Neuronal stem cell (in vitro differentiated cells): Measurements from ENCODE around the gene HOXC10.

ENCODE experiments used
- DNase-seq: peaks from one replicate; pipeline ENCODE4 v3.0.0-alpha.2; 2013; ENCODE audit warnings: low spot score
- H2AFZ ChIP-seq: one replicate; pipeline ENCODE4 v1.6.1; 2013; ENCODE audit warnings: mild to moderate bottlenecking, low read length, inconsistent platforms
- H2AK5ac ChIP-seq: 2 replicates; pipeline ENCODE4 v1.6.1; 2013; ENCODE audit warnings: low read depth, mild to moderate bottlenecking, inconsistent platforms, low read length, moderate library complexity, mixed read lengths
- H2BK120ac ChIP-seq: 2 replicates; pipeline ENCODE4 v1.6.1; 2013; ENCODE audit warnings: low read depth, mild to moderate bottlenecking, inconsistent platforms, low read length, moderate library complexity, mixed read lengths
- H2BK12ac ChIP-seq: one replicate; pipeline ENCODE4 v1.6.1; 2013; ENCODE audit warnings: low read length, inconsistent platforms
- H2BK15ac ChIP-seq: 2 replicates; pipeline ENCODE4 v1.6.1; 2013; ENCODE audit warnings: mild to moderate bottlenecking, low read length, inconsistent platforms, mixed read lengths
- H2BK5ac ChIP-seq: one replicate; pipeline ENCODE4 v1.6.1; 2013; ENCODE audit warnings: inconsistent platforms, mild to moderate bottlenecking, low read length, moderate library complexity
- H3K14ac ChIP-seq: one replicate; pipeline ENCODE4 v1.6.1; 2013; ENCODE audit warnings: low read length, inconsistent platforms
- H3K18ac ChIP-seq: 2 replicates; pipeline ENCODE4 v1.6.1; 2013; ENCODE audit warnings: low read length, inconsistent platforms
- H3K23ac ChIP-seq: 2 replicates; pipeline ENCODE4 v1.6.1; 2013; ENCODE audit warnings: low read depth, mild to moderate bottlenecking, mixed read lengths, low read length, inconsistent platforms; ENCODE audit not compliant: poor library complexity
- H3K27ac ChIP-seq: replicated peaks from 3 replicates; pipeline ENCODE4 v1.5.1; 2013; ENCODE audit warnings: low read length, inconsistent platforms
- H3K27me3 ChIP-seq, 3 experiments: 2 replicates each; pipeline ENCODE4 v1.6.1; 2013; ENCODE audit warnings: low read length in 3 of 3, mild to moderate bottlenecking in 2 of 3, inconsistent platforms in 1 of 3, low read depth in 1 of 3, mixed read lengths in 1 of 3, moderate library complexity in 1 of 3; ENCODE audit not compliant: control insufficient read depth in 3 of 3, insufficient read depth in 3 of 3
- H3K36me3 ChIP-seq, 2 donors: replicated peaks in 1 of 2; 2 replicates each; pipeline ENCODE4 v1.6.1; 2013; ENCODE audit warnings: low read length in 2 of 2; ENCODE audit not compliant: control insufficient read depth in 2 of 2, insufficient read depth in 2 of 2
- H3K4ac ChIP-seq: 2 replicates; pipeline ENCODE4 v1.6.1; 2013; ENCODE audit warnings: inconsistent platforms, mild to moderate bottlenecking, low read length, moderate library complexity
- H3K4me1 ChIP-seq, 2 donors: 1 replicate in 1 of 2; 2 replicates in 1 of 2; pipeline ENCODE4 v1.6.1; 2013; ENCODE audit warnings: low read length in 2 of 2, low read depth in 1 of 2; ENCODE audit not compliant: control insufficient read depth in 2 of 2, insufficient read depth in 1 of 2
- H3K4me2 ChIP-seq: one replicate; pipeline ENCODE4 v1.6.1; 2013; ENCODE audit warnings: mild to moderate bottlenecking, low read length, inconsistent platforms; ENCODE audit not compliant: insufficient read depth, poor library complexity, severe bottlenecking
- H3K4me3 ChIP-seq, 2 donors: 2 replicates each; pipeline ENCODE4 v1.5.1; 2013; ENCODE audit warnings: low read length in 2 of 2, mild to moderate bottlenecking in 2 of 2, inconsistent platforms in 1 of 2, moderate library complexity in 1 of 2
- H3K79me1 ChIP-seq: one replicate; pipeline ENCODE4 v1.6.1; 2013; ENCODE audit warnings: low read depth, mild to moderate bottlenecking, inconsistent platforms, low read length, moderate library complexity
- H3K9ac ChIP-seq: one replicate; pipeline ENCODE4 v1.6.1; 2013; ENCODE audit warnings: mild to moderate bottlenecking, low read depth, low read length, inconsistent platforms; ENCODE audit not compliant: poor library complexity
- H3K9me3 ChIP-seq, 2 donors: replicated peaks in 1 of 2; 2 replicates each; pipeline versions ENCODE3 to v1.6.1; 2013; ENCODE audit warnings: low read length in 2 of 2, mild to moderate bottlenecking in 2 of 2, inconsistent platforms in 1 of 2, low read depth in 1 of 2, mixed read lengths in 1 of 2, moderate library complexity in 1 of 2; ENCODE audit not compliant: control insufficient read depth in 2 of 2, insufficient read depth in 1 of 2
- H4K8ac ChIP-seq: one replicate; pipeline ENCODE4 v1.6.1; 2013; ENCODE audit warnings: low read depth, mild to moderate bottlenecking, inconsistent platforms, low read length, moderate library complexity
- H4K91ac ChIP-seq: one replicate; pipeline ENCODE4 v1.6.1; 2013; ENCODE audit warnings: low read length, low read depth, mild to moderate bottlenecking, inconsistent platforms; ENCODE audit not compliant: poor library complexity
- WGBS, 2 donors: extraction: QIAGEN DNeasy Blood & Tissue Kit; methylation state at CpG; one replicate each; pipeline ENCODE4 v1.1.7; 2013; ENCODE audit warnings: missing lambda C conversion rate in 2 of 2, mixed read lengths in 1 of 2; ENCODE audit not compliant: insufficient read length in 2 of 2, insufficient replicate concordance in 1 of 2; ENCODE audit errors: extremely low coverage in 2 of 2; 5-methylcytosine and 5-hydroxymethylcytosine counted together

HOXC10 gene

DNA sequence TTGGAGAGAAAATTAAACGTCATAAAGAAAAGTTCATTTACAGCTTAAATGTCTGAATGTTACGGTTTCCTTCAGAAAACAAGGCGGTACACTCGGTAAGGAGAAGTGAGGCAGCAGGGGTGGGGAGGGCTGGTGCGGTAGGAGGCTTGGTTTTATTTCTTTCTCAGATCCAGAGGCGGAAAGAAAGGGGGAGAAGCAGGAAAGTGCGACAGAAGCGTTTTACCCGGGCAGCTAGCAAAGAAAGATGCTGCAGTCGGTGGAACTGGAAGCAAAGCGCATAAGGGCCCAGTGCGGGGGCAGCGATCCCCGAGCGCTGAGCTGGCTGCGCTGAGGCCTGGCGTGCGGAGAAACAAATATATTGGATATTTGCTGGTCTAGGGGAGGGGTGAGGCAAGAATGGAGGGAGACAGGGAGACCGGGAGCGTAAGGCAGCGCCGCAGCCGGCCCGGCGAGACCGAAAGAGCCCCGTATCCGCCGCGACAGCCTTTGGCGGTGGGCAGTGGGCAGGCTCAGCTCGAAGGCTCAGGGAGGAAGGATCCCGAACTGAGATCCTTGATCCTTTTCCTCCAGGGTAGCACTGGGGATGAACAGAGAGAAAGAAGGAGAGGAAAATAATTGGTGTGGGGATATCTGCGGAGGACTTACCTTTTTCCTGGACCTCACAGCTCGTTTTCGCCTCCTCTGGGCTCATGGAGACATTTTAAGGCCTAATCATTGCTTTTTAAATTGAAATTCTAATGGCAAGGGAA is 18.4 kb upstream of the HOXC10 start:
- Histone ChIP-seq H3K27ac (no peak overlapping the region), H3K36me3 (no peaks in the 10 kb centered on the region), H3K4ac (no peak overlapping the region), H2BK12ac (no peak overlapping the region), H3K27me3 (peaks cover 65 to 100% (median 99%) of the 10 kb centered on the region in 3 experiments), H2BK120ac (no peak overlapping the region), H3K4me1 (no peaks in the 10 kb centered on the region), H4K8ac (no peak overlapping the region), H3K9ac (no peak overlapping the region), H3K14ac (no peak overlapping the region), H2BK5ac (no peak overlapping the region), H4K91ac (no peak overlapping the region), H2BK15ac (no peak overlapping the region), H2AK5ac (no peak overlapping the region), H3K79me1 (no peaks in the 10 kb centered on the region), H3K18ac (no peak overlapping the region), H3K4me2 (no peak overlapping the region), H3K4me3 (no peak overlapping the region), H3K9me3 (peaks cover 0 to 5% of the 10 kb centered on the region in 2 donors), H3K23ac (peak overlapping the region; percentile 6), H2AFZ (no peak overlapping the region)
- no CpG with 5 or more reads among the region's 36 CpGs for WGBS, 2 donors
- no peak for DNase-seq

DNA sequence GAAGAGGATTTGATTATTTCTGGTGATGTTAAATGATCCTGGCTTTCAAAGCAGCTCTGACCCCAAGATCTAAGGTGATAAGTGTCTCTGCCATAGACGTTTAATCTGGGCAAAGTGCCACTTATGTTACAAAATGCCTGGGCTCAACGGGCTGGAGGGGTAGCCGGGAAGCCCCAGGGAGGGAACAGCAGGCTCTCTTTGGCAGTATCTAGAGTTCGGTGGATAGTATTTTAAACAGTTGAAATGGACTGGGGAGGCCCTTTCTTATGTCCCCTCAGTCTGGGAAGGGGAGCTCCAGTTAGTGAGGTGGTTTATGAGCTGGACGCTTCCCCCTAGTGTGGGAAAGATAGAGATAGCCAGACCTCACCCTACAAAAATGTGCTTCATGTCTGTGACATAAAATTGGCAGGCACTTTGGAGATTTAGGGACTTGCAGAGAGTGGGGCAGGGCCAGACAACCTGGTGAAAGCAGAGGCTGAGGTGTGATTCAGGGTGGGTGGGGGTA is 17.5 kb upstream of the HOXC10 start:
- H3K4me2 ChIP-seq, result no peak overlapping the region
- H3K9me3 ChIP-seq, result peaks cover 0 to 5% of the 10 kb centered on the region in 2 donors
- H2AK5ac ChIP-seq, result no peak overlapping the region
- no peak overlapping the region for H3K23ac ChIP-seq
- no peak overlapping the region for H4K91ac ChIP-seq
- no peak overlapping the region for H3K18ac ChIP-seq
- H3K27me3 ChIP-seq, result peaks cover 67 to 100% (median 100%) of the 10 kb centered on the region in 3 experiments
- WGBS, 2 donors, result no CpG with 5 or more reads among the region's 5 CpGs
- no peak overlapping the region for H2BK12ac ChIP-seq
- no peak overlapping the region for H2BK120ac ChIP-seq
- no peak for DNase-seq
- H3K14ac ChIP-seq, result no peak overlapping the region
- no peaks in the 10 kb centered on the region for H3K79me1 ChIP-seq
- H3K4ac ChIP-seq, result no peak overlapping the region
- no peak overlapping the region for H2BK5ac ChIP-seq
- H3K9ac ChIP-seq, result no peak overlapping the region
- H3K27ac ChIP-seq, result no peak overlapping the region
- no peaks in the 10 kb centered on the region for H3K36me3 ChIP-seq
- no peaks in the 10 kb centered on the region for H3K4me1 ChIP-seq
- no peak overlapping the region for H2AFZ ChIP-seq
- H2BK15ac ChIP-seq, result no peak overlapping the region
- H3K4me3 ChIP-seq, result no peak overlapping the region
- H4K8ac ChIP-seq, result no peak overlapping the region

DNA sequence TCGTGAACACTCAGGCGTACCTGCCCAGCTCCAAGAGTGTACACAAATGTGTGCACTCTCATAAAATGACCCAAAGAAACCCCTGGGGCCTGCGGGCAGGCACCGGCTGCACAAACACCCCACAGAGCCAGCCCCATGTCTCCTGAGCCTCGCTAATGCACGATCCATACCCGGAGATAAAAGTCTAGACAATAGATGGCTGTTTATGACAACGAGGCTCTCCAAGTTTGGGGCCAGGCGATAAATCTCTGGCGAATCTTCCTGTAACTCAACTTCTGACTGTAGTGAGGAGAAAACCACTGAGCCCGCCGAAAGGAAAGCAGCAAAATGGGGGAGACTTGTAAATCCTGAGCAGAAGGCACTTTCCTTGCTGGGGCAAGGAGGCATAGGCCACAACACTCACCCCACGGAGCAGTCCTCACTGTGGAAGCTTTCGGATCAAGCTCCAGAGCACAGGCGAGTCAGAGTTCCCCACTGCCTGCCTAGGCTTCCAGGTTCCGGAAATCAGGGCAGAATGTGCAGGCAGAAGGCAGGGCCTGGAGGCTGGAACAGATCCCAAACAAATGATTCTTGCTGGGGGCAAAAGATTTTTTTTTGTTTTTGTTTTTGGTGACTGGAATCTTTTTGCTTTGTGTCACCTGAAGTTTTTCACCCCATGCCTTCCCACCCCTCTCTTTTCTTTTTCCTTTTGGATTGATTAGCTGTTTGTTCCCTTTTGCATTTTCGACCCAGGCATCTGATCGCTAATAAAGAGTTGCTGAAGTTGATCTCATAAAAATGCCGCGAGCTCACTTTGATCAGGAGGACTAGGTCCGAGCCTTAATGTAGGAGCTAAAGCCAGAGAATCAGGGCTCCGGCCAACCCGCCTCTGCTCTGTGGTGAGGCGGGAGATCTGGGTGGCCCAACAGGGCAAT is 16.5 kb upstream of the HOXC10 start:
- no peak for DNase-seq
- H2AFZ ChIP-seq, result no peak overlapping the region
- no peak overlapping the region for H4K8ac ChIP-seq
- H3K36me3 ChIP-seq, result no peaks in the 10 kb centered on the region
- H3K27ac ChIP-seq, result no peak overlapping the region
- H2AK5ac ChIP-seq, result no peak overlapping the region
- H2BK5ac ChIP-seq, result no peak overlapping the region
- H3K9ac ChIP-seq, result no peak overlapping the region
- WGBS, 2 donors, result no CpG with 5 or more reads among the region's 24 CpGs
- no peak overlapping the region for H2BK12ac ChIP-seq
- H3K14ac ChIP-seq, result no peak overlapping the region
- H3K79me1 ChIP-seq, result no peaks in the 10 kb centered on the region
- no peak overlapping the region for H2BK120ac ChIP-seq
- H4K91ac ChIP-seq, result no peak overlapping the region
- no peak overlapping the region for H3K4me2 ChIP-seq
- H2BK15ac ChIP-seq, result no peak overlapping the region
- H3K18ac ChIP-seq, result no peak overlapping the region
- H3K4ac ChIP-seq, result no peak overlapping the region
- H3K4me1 ChIP-seq, result no peaks in the 10 kb centered on the region
- H3K4me3 ChIP-seq, result no peak overlapping the region
- H3K23ac ChIP-seq, result no peak overlapping the region
- H3K9me3 ChIP-seq, result peaks cover 0 to 11% of the 10 kb centered on the region in 2 donors
- H3K27me3 ChIP-seq, result peaks cover 68 to 100% (median 100%) of the 10 kb centered on the region in 3 experiments
